GM19099 (cell line): ENCODE data around the gene HS6ST3.

Experiments used
- POLR2A ChIP-seq: IDR thresholded peaks from 3 replicates; pipeline ENCODE4 v1.6.1; 2011; ENCODE audit warnings: low read depth; ENCODE audit not compliant: insufficient read length; ENCODE audit errors: extremely low read depth

HS6ST3 gene

DNA sequence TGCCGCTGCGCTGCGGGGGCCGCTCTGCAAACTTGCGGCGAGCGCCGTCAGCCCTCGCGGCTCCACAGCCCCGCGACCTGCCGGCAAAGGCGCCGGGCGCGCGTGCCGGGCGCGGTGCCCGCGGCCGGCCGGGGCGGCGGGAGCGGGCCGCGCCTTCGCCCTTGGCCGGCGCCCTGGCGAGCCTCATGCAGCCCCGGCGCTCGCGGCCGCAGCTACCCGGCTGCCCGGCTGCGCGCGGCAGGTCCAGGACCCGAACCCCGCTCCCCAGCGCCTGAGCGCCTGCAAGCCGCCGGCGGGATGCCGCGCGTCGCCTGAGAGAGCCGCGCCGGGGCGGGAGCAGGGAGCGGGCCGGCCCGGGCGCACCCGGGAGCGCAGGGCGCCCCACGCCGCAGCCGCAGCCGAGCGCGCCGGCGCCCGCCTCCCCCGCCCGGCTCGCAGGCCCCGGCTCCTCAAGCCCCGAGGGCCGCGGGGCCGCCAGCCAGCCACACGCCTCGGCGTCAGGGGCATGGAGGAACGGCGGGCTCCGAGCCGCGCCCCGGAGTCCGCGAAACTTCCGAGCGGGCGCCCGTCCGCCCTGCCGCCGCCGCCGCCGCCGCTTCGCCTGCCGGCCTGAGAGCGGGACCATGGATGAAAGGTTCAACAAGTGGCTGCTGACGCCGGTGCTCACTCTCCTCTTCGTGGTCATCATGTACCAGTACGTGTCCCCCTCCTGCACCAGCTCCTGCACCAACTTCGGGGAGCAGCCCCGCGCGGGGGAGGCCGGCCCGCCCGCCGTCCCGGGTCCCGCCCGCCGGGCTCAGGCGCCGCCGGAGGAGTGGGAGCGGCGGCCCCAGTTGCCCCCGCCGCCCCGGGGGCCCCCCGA, 564 bp downstream of the HS6ST3 start:
- TF ChIP-seq POLR2A: no peak

DNA sequence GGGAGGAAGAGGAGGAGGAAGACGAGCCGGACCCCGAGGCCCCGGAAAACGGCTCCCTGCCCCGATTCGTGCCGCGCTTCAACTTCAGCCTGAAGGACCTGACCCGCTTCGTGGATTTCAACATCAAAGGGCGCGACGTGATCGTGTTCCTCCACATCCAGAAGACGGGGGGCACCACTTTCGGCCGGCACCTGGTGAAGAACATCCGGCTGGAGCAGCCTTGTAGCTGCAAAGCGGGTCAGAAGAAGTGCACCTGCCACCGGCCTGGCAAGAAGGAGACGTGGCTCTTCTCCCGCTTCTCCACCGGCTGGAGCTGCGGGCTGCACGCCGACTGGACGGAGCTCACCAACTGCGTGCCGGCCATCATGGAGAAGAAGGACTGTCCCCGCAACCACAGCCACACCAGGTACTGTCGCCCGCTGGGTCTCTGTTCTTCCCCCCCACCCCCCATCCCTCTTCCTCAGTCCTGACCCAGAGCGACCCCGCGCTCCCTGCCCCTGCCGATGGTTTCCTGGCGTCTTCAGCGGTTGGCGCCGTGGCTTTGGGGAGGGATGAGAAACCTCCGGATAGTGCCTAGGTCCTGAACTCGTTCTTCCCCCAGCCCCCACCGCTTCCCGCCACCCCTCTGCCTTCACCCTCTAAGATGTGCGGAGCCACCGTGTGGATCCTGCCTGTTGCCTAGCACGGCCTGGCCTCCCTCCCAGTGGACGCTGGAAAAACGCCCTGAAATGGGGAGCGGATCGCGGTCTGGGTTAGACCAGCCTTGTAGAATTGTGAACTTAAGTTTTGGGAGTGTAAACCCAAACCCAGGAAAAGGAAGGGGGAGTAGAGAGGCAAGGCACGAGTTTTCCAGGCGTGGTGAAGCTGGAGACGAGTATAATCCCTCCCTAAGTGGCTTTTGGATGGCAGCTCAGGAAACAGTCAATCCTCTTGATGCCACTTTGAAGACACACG, 1.5 kb downstream of the HS6ST3 start:
- TF ChIP-seq POLR2A: no peak

DNA sequence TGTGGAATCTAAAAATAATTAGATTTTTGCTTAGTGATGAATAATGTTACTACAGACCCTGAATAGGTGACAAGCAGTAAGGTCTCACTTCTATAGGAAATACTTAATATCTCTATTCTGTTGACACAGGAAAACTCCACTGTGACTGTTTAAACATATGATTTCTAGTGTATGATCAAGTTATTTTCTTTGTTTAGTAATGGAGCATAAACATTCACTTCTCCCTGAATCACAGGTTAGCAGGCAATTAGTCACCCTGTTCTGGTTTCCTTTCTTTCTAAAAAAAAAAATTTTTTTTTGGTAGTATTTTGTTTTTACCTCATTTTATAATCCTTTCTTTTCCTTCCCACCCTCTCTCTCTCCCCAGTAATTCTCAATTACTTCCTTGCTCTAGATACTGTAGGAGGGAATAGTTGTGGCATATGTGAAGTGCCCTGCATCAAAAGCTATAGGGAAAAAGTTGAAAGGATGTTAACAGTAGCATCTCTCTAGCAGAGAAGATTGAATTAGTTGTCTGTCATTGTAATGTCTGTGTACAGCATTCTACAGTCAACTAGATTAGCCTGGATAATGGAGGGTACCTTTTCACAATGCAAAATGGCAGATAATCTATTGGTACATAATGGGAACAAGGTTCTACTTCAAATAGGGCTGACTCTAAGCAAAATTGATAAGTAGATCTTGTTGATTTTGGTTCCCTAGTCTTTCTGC, 3.5 kb downstream of the HS6ST3 start:
- TF ChIP-seq POLR2A: no peak

DNA sequence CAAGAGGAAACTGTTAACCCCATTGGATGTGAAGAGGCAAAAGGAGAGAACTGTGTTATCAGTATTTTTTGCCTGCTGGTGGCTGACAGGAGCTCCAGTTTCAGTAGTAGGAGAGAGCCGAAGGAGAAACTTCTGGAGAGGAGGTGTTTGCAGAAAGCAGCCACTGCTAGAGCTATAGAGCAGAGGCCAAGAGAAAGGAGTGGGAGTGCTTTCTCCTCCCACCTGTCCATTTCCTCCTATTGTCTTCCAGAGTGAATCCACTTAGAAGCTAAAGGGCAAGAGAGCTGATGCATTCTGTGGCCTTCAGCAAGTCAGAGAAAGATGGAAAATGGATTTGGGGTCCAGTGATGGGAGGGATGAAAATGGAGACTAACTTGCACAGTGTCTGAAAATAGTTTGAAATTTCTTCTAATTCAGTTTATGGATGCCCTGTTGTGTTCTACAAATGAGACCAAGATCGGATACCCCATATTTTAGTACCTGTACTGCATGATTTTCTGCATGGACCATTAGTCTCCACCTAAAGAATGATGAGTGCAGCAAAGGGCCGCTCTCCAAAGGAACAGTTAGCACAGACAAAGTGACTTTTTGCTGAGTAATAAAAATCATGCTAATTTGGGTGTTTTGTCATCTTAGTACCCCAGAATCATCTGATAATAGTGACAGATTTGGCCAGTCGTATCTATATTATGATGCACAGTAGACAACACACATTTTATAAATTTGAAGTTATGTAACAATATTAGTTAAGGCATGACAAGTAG, 10.7 kb downstream of the HS6ST3 start:
- TF ChIP-seq POLR2A: no peak

DNA sequence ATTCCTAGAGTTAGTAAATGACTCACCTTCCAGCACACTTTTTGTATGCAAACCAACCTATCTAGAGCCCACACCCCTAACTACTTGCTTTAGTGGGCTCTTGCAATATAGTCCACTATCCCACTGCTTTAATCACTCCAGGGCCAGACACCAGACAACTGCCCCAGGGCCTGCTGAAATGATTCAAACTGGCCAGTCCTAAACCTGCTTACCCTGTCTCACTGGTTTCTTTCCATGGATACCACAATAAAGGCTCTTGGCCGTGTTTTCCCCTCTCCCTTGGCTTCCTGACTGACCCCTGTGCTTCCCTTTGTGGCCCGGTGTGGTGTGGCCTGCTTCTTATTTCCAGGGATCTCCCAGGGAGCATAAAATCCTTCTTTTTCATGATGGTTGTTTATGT, 14.6 kb downstream of the HS6ST3 start:
- TF ChIP-seq POLR2A: no peak

DNA sequence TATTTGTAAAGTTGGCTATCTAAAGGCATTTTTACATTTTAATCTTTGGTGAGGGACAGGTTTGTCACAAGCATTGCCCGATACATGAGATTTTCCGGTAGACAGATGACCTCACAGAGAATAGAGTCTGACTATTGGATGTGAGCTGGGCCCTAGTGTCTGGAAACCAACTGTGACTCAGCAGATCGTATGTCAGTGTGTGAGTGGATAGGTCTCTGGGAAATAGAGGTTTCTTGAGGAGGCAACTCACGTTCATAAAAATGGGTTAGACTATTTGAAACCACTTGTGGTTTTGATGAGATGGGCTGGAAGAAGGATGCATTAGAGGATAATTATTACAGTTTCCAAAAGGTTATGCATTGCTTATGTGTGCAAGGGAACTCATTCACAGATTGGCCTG, 19.2 kb downstream of the HS6ST3 start:
- TF ChIP-seq POLR2A: no peak

DNA sequence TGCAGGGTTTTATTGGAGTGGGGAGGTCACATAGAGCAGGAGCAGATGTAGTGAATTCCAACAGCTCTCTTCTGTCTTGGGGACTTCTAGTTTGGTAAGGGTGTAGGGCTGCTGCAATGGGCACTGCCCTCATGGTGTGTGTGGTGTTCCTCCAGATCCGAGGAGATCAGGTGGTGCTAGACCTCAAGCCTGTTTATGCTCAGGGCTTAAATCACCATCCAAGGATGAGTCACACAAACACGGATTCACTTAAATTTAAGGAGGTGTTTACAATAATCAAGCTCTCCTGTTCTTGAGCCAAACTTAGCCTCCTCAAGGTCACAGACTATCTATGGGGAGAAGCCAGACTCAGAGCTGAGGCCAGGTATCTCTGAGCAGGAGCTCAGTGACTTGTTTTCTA, 23.0 kb downstream of the HS6ST3 start:
- no peak for TF ChIP-seq POLR2A

DNA sequence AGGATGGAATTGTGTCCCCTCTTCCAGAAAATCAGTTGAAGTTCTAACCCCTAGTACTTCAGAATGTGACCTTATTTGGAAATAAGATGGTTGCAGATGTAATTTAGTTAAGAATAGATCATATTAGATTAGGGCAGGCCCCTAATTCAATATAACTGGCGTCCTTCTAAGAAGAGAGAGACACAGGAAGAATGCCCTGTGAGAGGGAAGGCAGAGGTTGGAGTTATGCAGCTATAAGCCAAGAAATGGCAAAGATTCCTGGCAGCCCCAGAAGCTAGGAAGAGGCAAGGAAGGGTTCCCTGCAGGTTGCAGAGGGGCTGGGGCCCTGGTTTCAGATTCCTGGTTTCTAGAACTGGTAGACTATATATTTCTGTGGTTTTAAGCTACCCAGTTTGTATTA, 30.0 kb downstream of the HS6ST3 start:
- TF ChIP-seq POLR2A: no peak

DNA sequence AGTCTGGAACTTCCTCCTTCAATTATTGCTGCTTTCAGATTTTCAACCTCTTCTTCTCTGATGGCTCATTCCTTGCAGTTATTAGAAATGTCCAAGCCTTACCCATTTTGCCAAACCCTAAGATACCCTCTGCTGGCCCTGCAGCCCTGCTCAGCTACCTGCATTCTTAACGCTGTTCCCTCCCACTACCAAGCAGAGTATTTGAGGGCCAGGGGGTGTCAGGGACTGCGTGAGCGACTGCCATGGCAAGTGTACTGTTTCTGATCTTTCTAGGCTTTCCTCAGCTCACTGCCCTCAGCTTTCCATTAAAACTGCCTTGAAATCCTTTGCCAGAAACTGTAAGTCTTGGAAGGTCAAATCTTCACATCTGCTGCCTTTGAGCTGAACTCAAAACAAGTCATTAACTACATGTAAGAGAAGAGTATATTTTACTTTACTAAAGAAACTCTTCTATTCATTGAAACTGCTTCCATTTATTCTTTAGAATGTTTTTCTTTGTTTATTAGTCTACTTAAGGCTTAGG, 41.0 kb downstream of the HS6ST3 start:
- TF ChIP-seq POLR2A: no peak

DNA sequence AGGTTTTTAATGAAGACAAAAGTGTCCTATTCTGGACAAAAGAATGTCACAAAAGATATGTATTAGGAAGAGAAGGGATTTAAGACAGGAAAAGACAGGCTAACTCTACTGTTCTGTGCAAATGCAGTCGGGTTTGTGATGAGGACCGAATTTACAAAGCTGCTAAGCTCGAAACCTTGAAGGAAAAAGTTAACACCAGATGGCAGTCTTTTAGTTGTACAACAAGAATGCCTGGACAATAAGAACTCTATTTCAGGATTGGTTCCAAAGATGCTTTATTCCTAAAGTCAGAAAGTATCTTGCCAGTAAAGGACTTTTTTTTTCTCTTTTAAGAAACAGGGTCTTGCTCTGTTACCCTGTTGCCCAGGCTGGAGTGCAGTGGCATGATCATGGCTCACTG, 51.1 kb downstream of the HS6ST3 start:
- TF ChIP-seq POLR2A: no peak

DNA sequence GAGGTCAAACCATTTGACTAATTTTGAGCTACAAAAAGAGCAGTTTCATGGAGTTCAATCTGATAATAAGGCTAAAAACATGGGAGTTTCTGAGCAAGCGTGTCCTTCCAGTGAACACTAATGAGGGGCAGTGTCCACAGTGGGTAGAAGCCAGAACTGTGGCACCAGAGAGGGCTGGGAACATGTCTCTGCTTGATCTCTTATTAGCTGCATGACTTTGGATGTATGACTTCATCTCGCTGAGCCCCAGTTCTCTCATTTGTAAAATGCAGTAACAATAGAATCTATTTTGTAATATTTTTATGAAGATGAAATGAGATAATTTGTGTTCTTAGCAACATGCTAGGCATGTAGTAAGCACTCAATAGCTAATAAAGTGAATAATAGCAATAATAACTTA, 69.8 kb downstream of the HS6ST3 start:
- TF ChIP-seq POLR2A: no peak

DNA sequence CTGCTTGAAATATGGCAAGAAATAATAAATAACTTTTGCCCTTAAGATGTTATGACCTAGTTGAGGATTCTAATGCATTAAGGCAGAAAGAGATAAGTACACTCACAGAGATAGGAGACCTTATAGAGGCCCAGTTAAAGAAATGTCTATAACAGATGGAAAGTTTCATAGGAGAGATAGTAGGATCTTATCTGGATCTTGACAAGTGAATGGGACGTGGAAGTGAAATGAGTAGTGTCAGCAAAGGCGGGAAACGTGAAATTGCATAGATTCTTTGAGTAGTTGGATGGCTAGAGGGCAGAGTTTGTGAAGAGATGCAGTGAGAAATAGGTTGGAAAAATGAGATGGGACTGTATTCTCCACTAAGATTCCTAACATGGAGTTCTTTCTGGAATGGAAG, 71.2 kb downstream of the HS6ST3 start:
- no peak for TF ChIP-seq POLR2A

DNA sequence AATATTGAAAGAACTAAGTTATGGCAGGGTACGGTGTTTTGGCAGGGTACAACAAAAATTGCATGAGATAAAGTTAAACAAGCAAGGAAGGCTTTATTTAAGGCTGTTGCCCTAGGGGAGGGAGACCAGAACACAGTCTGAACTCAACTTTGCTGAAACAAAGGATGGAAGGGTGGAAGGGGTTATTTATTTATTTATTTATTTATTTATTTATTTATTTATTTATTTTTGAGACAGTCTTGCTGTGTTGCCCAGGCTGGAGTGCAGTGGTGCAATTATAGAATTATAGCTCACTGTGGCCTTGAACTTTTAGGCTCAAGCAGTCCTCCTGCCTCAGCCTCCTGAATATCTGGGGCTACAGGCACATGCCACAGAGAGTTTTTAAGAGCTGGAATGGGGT, 75.9 kb downstream of the HS6ST3 start:
- TF ChIP-seq POLR2A: no peak

DNA sequence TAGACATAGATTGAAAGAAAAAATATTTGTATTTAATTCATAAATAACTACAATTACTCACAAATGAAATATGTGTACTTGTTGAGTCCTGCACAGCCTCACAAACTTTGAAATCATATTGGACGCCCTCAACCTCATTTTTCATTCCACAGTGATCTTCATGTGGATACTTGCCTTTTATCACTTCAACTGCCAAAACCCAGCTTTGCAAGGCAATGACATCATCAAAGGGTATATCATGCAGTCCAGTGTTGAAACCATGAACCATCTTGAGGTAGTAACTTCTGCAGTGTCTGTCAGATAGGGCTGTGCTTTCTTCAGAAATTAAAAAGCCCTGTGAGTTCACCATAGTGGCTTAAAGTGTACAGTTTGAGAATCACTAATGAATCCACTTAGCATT, 82.2 kb downstream of the HS6ST3 start:
- TF ChIP-seq POLR2A: no peak

DNA sequence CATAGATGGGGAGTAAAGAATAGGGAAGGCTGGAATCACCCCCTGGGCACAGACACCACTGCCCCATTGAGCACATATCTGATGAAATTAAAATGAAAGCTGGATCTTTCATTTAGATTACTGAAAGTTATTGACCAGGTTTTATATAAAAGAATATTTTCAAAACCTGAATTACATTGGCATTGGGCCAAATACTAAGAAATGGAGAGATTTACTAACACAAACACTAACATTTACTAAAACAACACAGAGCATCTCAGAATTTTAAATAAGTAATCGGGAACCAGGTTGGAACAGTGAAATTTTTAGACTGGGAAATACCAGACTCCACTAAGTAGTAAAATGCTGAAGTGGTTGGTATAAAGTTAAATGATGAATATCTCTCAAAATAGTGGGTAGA, 88.9 kb downstream of the HS6ST3 start:
- TF ChIP-seq POLR2A: no peak

DNA sequence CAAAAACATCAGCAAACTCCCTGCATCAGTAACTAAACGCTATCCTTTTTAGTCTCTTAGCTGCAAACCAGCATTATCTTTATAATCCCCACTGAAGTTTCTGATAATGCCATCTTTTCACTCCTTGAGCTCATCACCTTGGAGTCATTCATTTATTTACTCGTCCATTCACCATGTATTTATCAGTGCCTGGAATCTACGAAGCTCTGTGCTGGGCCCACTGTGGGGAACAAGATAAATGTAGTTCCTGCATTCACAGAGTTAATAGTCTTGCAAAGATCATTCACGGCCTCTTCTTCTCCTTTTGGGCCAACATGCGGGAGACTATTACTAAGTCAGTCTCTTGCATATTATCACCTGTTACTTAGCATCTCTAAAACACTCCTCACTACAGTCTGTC, 89.4 kb downstream of the HS6ST3 start:
- no peak for TF ChIP-seq POLR2A
